HCT116 (cell line): Measurements from ENCODE around the gene PLD5.

ENCODE experiments used
- CEBPB ChIP-seq: IDR thresholded peaks from 2 replicates; pipeline ENCODE4 v1.6.1; 2012; ENCODE audit warnings: low read depth
- CTCF ChIP-seq, 3 experiments: fragments of 200-600 bp in 1 of 3; sonication (generic) in 1 of 3; IDR thresholded peaks in 2 of 3; conservative IDR thresholded peaks in 1 of 3; 2 replicates each; pipeline ENCODE4 v1.5.1; 2012 to 2017; ENCODE audit warnings: low read depth in 2 of 3, low read length in 2 of 3, antibody characterized with exemption in 1 of 3, borderline replicate concordance in 1 of 3, control low read depth in 1 of 3, mild to moderate bottlenecking in 1 of 3, mixed read lengths in 1 of 3, mixed run types in 1 of 3, moderate library complexity in 1 of 3; ENCODE audit not compliant: insufficient read depth in 1 of 3
- EGR1 ChIP-seq: IDR thresholded peaks from 2 replicates; pipeline ENCODE4 v1.6.1; 2012; ENCODE audit warnings: low read depth
- JUND ChIP-seq: IDR thresholded peaks from 2 replicates; pipeline ENCODE4 v1.6.1; 2012
- POLR2A ChIP-seq: IDR thresholded peaks from 2 replicates; pipeline ENCODE4 v1.7.0; 2011; ENCODE audit warnings: borderline replicate concordance; ENCODE audit not compliant: insufficient read depth, insufficient read length; ENCODE audit errors: extremely low read depth
- POLR2AphosphoS5 ChIP-seq: IDR thresholded peaks from 2 replicates; pipeline ENCODE4 v1.6.1; 2011; ENCODE audit warnings: mild to moderate bottlenecking, low read depth, low read length, moderate library complexity
- REST ChIP-seq: IDR thresholded peaks from 2 replicates; pipeline ENCODE4 v1.6.1; 2012; ENCODE audit warnings: low read depth
- SP1 ChIP-seq: IDR thresholded peaks from 2 replicates; pipeline ENCODE4 v1.6.1; 2012; ENCODE audit warnings: low read depth
- SRF ChIP-seq: IDR thresholded peaks from 2 replicates; pipeline ENCODE4 v1.6.1; 2012; ENCODE audit warnings: low read depth
- YY1 ChIP-seq: IDR thresholded peaks from 2 replicates; pipeline ENCODE4 v1.6.1; 2011; ENCODE audit warnings: low read length, low read depth, moderate library complexity, mild to moderate bottlenecking; ENCODE audit not compliant: insufficient replicate concordance; ENCODE audit errors: extremely low read depth
- ZFX ChIP-seq: fragments of 450-650 bp; IDR thresholded peaks from 2 replicates; pipeline ENCODE4 v1.6.1; 2017
- ZNF274 ChIP-seq: fragments of 200-500 bp; sonication (Bioruptor generic); IDR thresholded peaks from 2 replicates; pipeline ENCODE4 v1.6.1; 2014; ENCODE audit warnings: mild to moderate bottlenecking, low read depth, low read length, inconsistent platforms

- TF ChIP-seq CTCF (IDR thresholded peaks at IDR 0.05 in 2 of 3, conservative IDR thresholded peaks at IDR 0.05 in 1 of 3; ENCODE audit: borderline replicate concordance in 1 of 3, insufficient read depth in 1 of 3, low read depth in 2 of 3, low read length in 2 of 3) (no peak), ZNF274 (no peak), CEBPB (no peak), YY1 (no peak), ZFX (no peak), SRF (no peak), JUND (no peak), REST (no peak), POLR2A (no peak), POLR2AphosphoS5 (no peak), SP1 (no peak), EGR1 (no peak)
Observed at GRCh38 chr1:242430956-242431355, 93.5 kb downstream of the PLD5 start.
